Omental fat pad (tissue), 4 donors: ENCODE results near the gene DMRTC1. TPM values are rescaled to one million over a fixed set of nuclear protein-coding genes. Genes with fewer than 3 reads are reported as not detected.

Experiments
- total RNA-seq, 4 donors: library from RNA; depleted of rRNA; stranded (reverse); fragments of >200 nt; gene quantifications; one replicate each; pipeline ENCODE4 v1.1.0, GENCODE V29; 2016

The DMRTC1 gene
- total RNA-seq, 4 donors from 2014 or later: not detected

Other genes with a start within 250 kb of the DMRTC1 start
- 1 to 10 TPM; 4.6 to 9.3 (median 6.0) TPM for gene PHKA1, start 229.5 kb downstream of the DMRTC1 start, total RNA-seq
- gene DMRTC1B, start 166.9 kb downstream of the DMRTC1 start, total RNA-seq: not detected
- not detected for gene FAM236B, start 161.2 kb downstream of the DMRTC1 start, total RNA-seq
- gene FAM236D, start 135.6 kb downstream of the DMRTC1 start, total RNA-seq: not detected
- gene FAM236C, start 31.2 kb downstream of the DMRTC1 start, total RNA-seq: not detected
- gene FAM236A, start 5.6 kb downstream of the DMRTC1 start, total RNA-seq: not detected
- not detected for gene PABPC1L2B, start 59.1 kb upstream of the DMRTC1 start, total RNA-seq
- gene PABPC1L2A, start 135.7 kb upstream of the DMRTC1 start, total RNA-seq: not detected